Karpas-422 (cell line): ENCODE data around the gene SPOCK2. TPM values are rescaled to one million over a fixed set of nuclear protein-coding genes. Genes with fewer than 3 reads are reported as not detected.

Experiments
- DNase-seq: peaks from one replicate; pipeline ENCODE4 v3.0.0-alpha.2; 2015
- H2AFZ ChIP-seq: fragments of 200-600 bp; sonication (generic); 2 replicates; pipeline ENCODE4 v1.6.1; 2014; ENCODE audit warnings: antibody characterized with exemption, low read length, mixed read lengths
- H3K27ac ChIP-seq: fragments of 200-600 bp; sonication (generic); 2 replicates; pipeline ENCODE4 v1.5.1; 2014; ENCODE audit warnings: mild to moderate bottlenecking, low read length, moderate library complexity
- H3K27me3 ChIP-seq: fragments of 200-600 bp; sonication (generic); 2 replicates; pipeline ENCODE4 v1.6.1; 2014; ENCODE audit warnings: low read length, mixed read lengths
- H3K36me3 ChIP-seq: fragments of 200-600 bp; sonication (generic); 2 replicates; pipeline ENCODE4 v1.6.1; 2014; ENCODE audit warnings: low read length, mixed read lengths; ENCODE audit not compliant: insufficient read depth
- H3K4me1 ChIP-seq: fragments of 200-600 bp; sonication (generic); 2 replicates; pipeline ENCODE4 v1.6.1; 2014; ENCODE audit warnings: mild to moderate bottlenecking, low read length, mixed read lengths
- H3K4me2 ChIP-seq: fragments of 200-600 bp; sonication (generic); 2 replicates; pipeline ENCODE4 v1.6.1; 2014; ENCODE audit warnings: low read length, low read depth, mild to moderate bottlenecking; ENCODE audit not compliant: poor library complexity, severe bottlenecking
- H3K4me3 ChIP-seq: fragments of 200-600 bp; sonication (generic); 2 replicates; pipeline ENCODE4 v1.5.1; 2014; ENCODE audit warnings: mild to moderate bottlenecking, antibody characterized with exemption, low read length, mixed read lengths
- H3K79me2 ChIP-seq: fragments of 200-600 bp; sonication (generic); 2 replicates; pipeline ENCODE4 v1.6.1; 2014; ENCODE audit warnings: mild to moderate bottlenecking, low read length, mixed read lengths
- H3K9ac ChIP-seq: fragments of 200-600 bp; sonication (generic); 2 replicates; pipeline ENCODE4 v1.6.0; 2014; ENCODE audit warnings: low read length
- H3K9me2 ChIP-seq: fragments of 200-600 bp; sonication (generic), shearing (Covaris generic); replicated peaks from 2 replicates; pipeline ENCODE4 v1.6.0; 2014; ENCODE audit warnings: mild to moderate bottlenecking, low read length, moderate library complexity; ENCODE audit not compliant: insufficient read depth
- H3K9me3 ChIP-seq: fragments of 300-700, 200-600 bp; sonication (generic); 2 replicates; pipeline ENCODE4 v1.6.1; 2014; ENCODE audit warnings: low read length, mixed read lengths
- H4K20me1 ChIP-seq: fragments of 200-600 bp; sonication (generic); 2 replicates; pipeline ENCODE4 v1.6.1; 2014; ENCODE audit warnings: mild to moderate bottlenecking, antibody characterized with exemption, low read length, low read depth; ENCODE audit not compliant: insufficient read depth
- total RNA-seq: library from RNA; depleted of rRNA; stranded (reverse); fragments of >200 nt; shearing (Covaris generic); gene quantifications from 2 replicates; pipeline ENCODE4 v1.2.3, GENCODE V29; 2014; ENCODE audit warnings: low replicate concordance

The SPOCK2 gene
- total RNA-seq, 1 experiment from 2014 or later = not detected

DNA sequence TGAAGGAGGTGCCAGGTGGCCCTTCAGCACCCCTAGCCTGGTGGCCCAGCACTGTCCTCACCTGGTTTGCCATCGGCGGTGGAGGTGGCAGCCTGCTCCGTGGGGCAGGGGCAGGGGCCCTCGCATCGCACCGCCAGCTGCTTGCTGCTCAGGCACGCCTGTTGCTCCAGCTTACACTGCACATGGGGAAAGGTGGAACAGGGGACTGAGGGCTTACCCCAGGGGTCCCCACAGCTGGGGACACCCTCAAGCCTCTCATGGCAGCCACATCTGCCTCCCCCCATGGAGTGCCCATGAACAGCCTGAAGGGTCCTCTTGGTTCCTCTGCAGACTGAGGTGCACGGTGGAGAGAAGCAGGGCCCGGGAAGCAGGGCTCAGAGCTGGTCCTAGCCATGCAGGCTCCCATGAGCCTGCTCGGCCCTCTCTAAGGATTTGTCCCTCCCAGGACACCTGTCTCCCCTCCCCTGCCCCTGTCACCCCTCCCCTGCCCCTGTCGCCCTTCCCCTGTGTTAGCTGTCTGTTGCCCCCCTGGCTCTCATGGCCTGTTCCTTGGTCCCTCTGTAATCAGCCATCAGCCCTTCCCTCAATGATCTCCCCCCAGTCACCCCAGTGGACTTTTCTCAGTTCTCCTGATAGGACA is 20.1 kb downstream of the SPOCK2 start:
- no peaks in the 10 kb centered on the region for H3K79me2 ChIP-seq
- no peaks in the 10 kb centered on the region for H3K4me1 ChIP-seq
- H3K4me3 ChIP-seq = no peak overlapping the region
- H3K9ac ChIP-seq = no peak overlapping the region
- no peaks in the 10 kb centered on the region for H3K9me2 ChIP-seq
- no peak overlapping the region for H2AFZ ChIP-seq
- no peaks in the 10 kb centered on the region for H3K36me3 ChIP-seq
- no peak for DNase-seq
- no peaks in the 10 kb centered on the region for H3K9me3 ChIP-seq
- no peaks in the 10 kb centered on the region for H4K20me1 ChIP-seq
- H3K27me3 ChIP-seq = no peaks in the 10 kb centered on the region
- H3K4me2 ChIP-seq = no peak overlapping the region
- no peak overlapping the region for H3K27ac ChIP-seq

DNA sequence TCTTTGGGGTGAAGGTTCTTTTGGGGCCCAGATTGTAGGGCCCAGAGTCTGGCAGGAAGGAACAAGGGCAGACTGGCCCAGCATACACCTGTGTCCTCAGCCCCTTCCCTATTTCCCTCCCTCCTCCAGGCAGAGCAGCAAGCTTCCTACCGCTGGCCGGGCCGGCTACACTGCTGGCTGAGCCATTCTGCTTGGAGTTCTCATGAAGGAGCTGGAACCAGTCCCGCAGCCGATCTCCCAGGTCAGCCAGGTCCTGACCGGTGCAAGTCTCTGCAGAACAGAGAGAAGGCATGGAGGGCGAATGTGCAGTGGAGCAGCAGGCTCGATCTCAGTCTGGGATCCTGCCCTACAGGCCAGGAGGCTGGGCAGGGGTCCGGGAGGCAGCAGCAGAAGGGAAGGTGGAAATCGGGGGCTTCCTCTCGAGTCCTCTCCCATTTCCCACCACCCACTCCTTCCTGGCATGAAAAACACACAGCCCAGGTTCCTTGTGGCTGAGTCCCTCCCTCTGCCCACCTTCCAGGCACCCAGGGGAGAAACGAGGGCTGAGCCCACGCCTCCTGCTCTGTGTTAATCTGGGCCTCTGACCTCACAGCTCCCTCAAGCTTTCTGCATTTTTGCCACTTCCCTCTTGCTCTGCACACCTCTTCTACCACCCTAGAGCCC is 20.8 kb downstream of the SPOCK2 start:
- H3K4me3 ChIP-seq = no peak overlapping the region
- no peaks in the 10 kb centered on the region for H3K4me1 ChIP-seq
- DNase-seq = no peak
- no peaks in the 10 kb centered on the region for H3K27me3 ChIP-seq
- H3K9me2 ChIP-seq = no peaks in the 10 kb centered on the region
- H3K27ac ChIP-seq = no peak overlapping the region
- no peaks in the 10 kb centered on the region for H3K36me3 ChIP-seq
- no peaks in the 10 kb centered on the region for H3K79me2 ChIP-seq
- no peak overlapping the region for H3K9ac ChIP-seq
- no peaks in the 10 kb centered on the region for H3K9me3 ChIP-seq
- no peak overlapping the region for H3K4me2 ChIP-seq
- no peak overlapping the region for H2AFZ ChIP-seq
- H4K20me1 ChIP-seq = no peaks in the 10 kb centered on the region

GRCh38 chr10:72066318-72067284 is 21.8 kb downstream of the SPOCK2 start:
- no peak overlapping the region for H3K4me2 ChIP-seq
- H3K9me2 ChIP-seq = no peaks in the 10 kb centered on the region
- DNase-seq = no peak
- no peaks in the 10 kb centered on the region for H3K27me3 ChIP-seq
- no peaks in the 10 kb centered on the region for H3K79me2 ChIP-seq
- no peak overlapping the region for H2AFZ ChIP-seq
- H3K4me1 ChIP-seq = no peaks in the 10 kb centered on the region
- no peak overlapping the region for H3K9ac ChIP-seq
- H3K4me3 ChIP-seq = no peak overlapping the region
- no peaks in the 10 kb centered on the region for H3K36me3 ChIP-seq
- no peak overlapping the region for H3K27ac ChIP-seq
- H4K20me1 ChIP-seq = no peaks in the 10 kb centered on the region
- H3K9me3 ChIP-seq = no peaks in the 10 kb centered on the region

- Histone ChIP-seq H3K36me3 (no peaks in the 10 kb centered on the region), H3K9me3 (no peaks in the 10 kb centered on the region), H3K4me2 (no peak overlapping the region), H3K9ac (no peak overlapping the region), H3K4me3 (no peak overlapping the region), H3K9me2 (no peaks in the 10 kb centered on the region), H3K27ac (no peak overlapping the region), H3K4me1 (no peaks in the 10 kb centered on the region), H4K20me1 (no peaks in the 10 kb centered on the region), H3K27me3 (no peaks in the 10 kb centered on the region), H3K79me2 (no peaks in the 10 kb centered on the region), H2AFZ (no peak overlapping the region)
- no peak for DNase-seq
Observed at GRCh38 chr10:72065439-72066025, 22.8 kb downstream of the SPOCK2 start.

DNA sequence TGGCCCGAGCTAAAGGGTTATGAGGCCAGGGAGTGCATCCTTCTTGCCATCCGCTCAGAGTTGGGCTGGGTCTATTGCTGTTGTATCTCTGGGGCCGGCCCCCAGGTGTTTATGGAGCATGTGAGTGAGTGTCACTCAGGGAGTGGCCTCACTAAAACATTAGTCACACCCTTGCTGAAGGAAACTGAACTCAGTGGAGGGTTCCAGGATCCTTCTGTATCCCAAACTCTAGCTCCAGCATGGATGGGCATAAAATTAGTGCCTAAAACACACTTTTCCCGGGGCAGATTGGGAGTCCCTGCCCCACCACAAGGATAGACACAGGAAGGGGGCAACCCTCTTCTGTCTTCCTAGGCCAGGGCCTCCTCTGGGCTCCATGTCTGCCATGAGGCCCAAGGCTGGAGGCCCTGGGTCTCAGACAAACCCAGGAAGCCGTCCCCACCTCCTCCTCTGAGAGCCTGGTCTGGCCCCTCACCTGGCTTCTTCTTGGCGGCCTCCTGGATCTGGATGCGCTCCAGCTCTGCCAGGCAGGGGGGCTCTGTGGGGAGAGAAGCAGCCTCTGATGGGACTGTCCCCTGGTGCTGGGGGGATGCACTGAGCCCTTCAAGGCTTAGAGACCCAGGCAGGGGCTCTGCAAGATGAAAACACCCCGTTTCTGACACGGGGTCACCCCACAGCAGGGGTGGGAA is 24.5 kb downstream of the SPOCK2 start:
- no peaks in the 10 kb centered on the region for H3K27me3 ChIP-seq
- H3K27ac ChIP-seq = no peak overlapping the region
- H3K9me3 ChIP-seq = no peaks in the 10 kb centered on the region
- H3K36me3 ChIP-seq = no peaks in the 10 kb centered on the region
- no peaks in the 10 kb centered on the region for H3K4me1 ChIP-seq
- no peaks in the 10 kb centered on the region for H4K20me1 ChIP-seq
- no peaks in the 10 kb centered on the region for H3K79me2 ChIP-seq
- no peak overlapping the region for H3K4me2 ChIP-seq
- DNase-seq = no peak
- H2AFZ ChIP-seq = no peak overlapping the region
- H3K9ac ChIP-seq = no peak overlapping the region
- no peak overlapping the region for H3K4me3 ChIP-seq
- no peaks in the 10 kb centered on the region for H3K9me2 ChIP-seq

GRCh38 chr10:72062832-72063702 is 25.3 kb downstream of the SPOCK2 start:
- Histone ChIP-seq H3K27me3 (no peaks in the 10 kb centered on the region), H3K27ac (no peak overlapping the region), H3K9ac (no peak overlapping the region), H2AFZ (no peak overlapping the region), H3K9me2 (no peaks in the 10 kb centered on the region), H3K36me3 (no peaks in the 10 kb centered on the region), H3K4me1 (no peaks in the 10 kb centered on the region), H3K79me2 (no peaks in the 10 kb centered on the region), H3K4me2 (no peak overlapping the region), H3K9me3 (no peaks in the 10 kb centered on the region), H4K20me1 (no peaks in the 10 kb centered on the region), H3K4me3 (no peak overlapping the region)
- no peak for DNase-seq

DNA sequence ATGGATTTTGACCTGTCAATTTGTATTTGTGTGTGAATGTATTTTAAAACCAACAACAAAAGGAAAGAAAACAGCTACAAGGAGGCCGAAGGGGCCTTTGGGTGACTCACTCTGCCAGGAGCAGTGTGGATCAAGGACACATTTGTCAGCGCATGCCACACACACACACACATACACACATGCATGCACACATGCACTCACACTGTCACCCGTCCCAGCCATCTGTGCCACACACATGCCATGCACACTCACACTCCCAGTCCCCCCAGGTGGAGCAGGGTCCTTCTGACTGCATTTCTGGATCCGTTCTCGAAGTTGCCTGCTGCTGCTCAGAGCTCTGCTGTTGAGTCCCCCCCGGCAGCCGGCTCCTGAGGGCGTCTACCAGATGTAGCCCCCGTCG is 26.0 kb downstream of the SPOCK2 start:
- Histone ChIP-seq H3K9me2 (no peaks in the 10 kb centered on the region), H3K4me1 (no peaks in the 10 kb centered on the region)

More for the DNA sequence above, 26.0 kb downstream of the SPOCK2 start:
- no peaks in the 10 kb centered on the region for H3K36me3 ChIP-seq
- H4K20me1 ChIP-seq = no peaks in the 10 kb centered on the region
- H2AFZ ChIP-seq = no peak overlapping the region
- H3K79me2 ChIP-seq = no peaks in the 10 kb centered on the region
- H3K9ac ChIP-seq = no peak overlapping the region
- no peaks in the 10 kb centered on the region for H3K9me3 ChIP-seq
- H3K27ac ChIP-seq = no peak overlapping the region
- H3K27me3 ChIP-seq = no peaks in the 10 kb centered on the region
- H3K4me3 ChIP-seq = no peak overlapping the region
- no peak overlapping the region for H3K4me2 ChIP-seq
- DNase-seq = no peak
